Activated CD8-positive, alpha-beta memory T cell treated with anti-CD3 and anti-CD28 coated beads, Interleukin-2, amount 50 U/mL, for 48 hours (primary cell): ENCODE measurements around the gene GSTA4.
"Not testable (repeated sequence)": the region's sequence is repeated elsewhere in the genome, so short reads cannot be mapped to it uniquely, and the experiment has no call there.

ENCODE experiments used
- DNase-seq: peaks from one replicate; pipeline ENCODE4 v3.0.0-alpha.2; 2020

GSTA4 gene

GRCh38 chr6:53011979-53012378 lies 16.9 kb upstream of the GSTA4 start:
- DNase-seq: no peak

DNA sequence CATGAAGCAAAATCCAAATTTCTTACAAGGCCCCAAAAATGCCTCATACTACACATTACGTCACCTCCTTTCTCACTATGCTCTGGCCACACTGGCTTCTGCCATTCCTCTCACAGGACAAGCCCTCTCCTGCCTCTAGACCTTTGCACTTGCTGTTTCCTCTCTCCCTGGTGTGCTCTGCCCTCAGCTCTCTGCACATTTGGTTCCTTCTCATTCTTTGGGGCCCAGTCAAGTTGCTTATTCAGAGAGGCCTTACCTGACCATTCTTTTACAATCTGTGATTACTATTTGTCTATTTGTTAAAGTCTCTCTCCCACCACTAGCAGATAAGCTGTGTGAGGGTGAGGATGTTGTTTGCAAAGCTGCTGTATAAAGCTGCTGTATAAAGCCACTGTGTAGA lies 15.4 kb upstream of the GSTA4 start:
- no peak for DNase-seq

- DNase-seq: no peak
Observed at GRCh38 chr6:53009511-53009910, 14.4 kb upstream of the GSTA4 start.

- no peak for DNase-seq
Observed at GRCh38 chr6:53009056-53009455, 14.0 kb upstream of the GSTA4 start.

GRCh38 chr6:53008192-53008687 lies 13.2 kb upstream of the GSTA4 start:
- not testable (repeated sequence) for DNase-seq

DNA sequence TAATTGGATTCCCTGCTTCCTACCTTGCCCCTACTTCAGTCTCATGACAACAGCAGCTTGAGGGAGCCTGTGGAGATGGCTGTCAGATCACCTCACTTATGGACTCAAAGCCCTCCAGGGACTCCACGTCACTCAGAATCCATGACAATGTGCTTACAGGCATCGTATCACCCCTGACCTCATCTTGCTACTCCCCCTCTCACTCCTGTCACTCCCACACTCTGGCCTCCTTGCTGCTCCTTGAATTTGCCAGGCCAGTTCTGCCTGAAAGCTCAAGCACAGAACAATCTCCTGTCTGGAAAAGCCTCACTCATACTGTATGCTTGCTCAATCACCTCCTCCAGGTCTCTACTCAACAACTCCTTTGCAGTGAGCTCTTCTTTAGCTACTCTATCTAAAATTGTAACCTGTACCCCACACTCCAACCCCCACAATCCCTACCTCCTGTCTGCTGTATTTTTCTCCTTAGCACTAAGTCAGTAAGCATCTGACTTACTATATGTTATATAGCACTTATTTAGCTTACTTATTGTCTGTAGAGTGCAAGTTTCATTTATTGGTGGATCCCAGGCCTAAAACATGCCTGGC lies 10.7 kb upstream of the GSTA4 start:
- no peak for DNase-seq

DNA sequence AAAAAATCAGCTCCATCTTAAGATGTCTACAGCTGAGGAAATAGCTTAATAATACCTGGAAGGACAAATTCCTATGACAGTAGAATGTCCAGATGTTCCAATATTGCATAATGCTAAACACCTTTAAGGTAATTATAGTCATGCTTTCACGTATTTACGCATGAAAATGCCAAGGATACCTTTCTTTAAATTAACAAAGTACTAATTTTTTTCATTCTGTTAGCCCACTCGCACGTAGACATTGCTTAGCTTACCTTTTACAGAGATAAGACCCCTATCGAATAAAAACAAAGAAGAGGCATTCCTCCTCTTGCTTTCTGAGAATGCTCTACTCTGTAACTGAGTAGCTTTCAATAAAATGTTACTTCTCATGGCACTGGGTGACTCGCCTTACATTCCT lies 4.4 kb upstream of the GSTA4 start:
- no peak for DNase-seq

- DNase-seq: no peak
Observed at GRCh38 chr6:52998603-52999002, 3.5 kb upstream of the GSTA4 start.

GRCh38 chr6:52995913-52996645 lies 995 bp upstream of the GSTA4 start:
- DNase-seq: peak; percentile 69

DNA sequence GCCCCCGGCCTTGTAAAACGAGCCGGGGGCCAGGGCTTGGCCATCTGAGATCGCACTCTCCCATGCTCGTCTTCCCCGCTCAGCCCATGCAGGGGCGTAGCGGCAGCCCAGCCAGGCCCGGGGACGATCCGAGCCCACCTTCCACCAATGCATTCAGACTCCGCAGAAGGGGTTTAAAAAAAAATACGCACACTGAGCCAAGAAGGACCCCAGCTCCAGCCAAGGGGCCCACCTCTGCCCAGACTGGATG lies 320 bp downstream of the GSTA4 start:
- DNase-seq: peak; percentile 78

GRCh38 chr6:52994031-52994838 lies 849 bp downstream of the GSTA4 start:
- no peak for DNase-seq

DNA sequence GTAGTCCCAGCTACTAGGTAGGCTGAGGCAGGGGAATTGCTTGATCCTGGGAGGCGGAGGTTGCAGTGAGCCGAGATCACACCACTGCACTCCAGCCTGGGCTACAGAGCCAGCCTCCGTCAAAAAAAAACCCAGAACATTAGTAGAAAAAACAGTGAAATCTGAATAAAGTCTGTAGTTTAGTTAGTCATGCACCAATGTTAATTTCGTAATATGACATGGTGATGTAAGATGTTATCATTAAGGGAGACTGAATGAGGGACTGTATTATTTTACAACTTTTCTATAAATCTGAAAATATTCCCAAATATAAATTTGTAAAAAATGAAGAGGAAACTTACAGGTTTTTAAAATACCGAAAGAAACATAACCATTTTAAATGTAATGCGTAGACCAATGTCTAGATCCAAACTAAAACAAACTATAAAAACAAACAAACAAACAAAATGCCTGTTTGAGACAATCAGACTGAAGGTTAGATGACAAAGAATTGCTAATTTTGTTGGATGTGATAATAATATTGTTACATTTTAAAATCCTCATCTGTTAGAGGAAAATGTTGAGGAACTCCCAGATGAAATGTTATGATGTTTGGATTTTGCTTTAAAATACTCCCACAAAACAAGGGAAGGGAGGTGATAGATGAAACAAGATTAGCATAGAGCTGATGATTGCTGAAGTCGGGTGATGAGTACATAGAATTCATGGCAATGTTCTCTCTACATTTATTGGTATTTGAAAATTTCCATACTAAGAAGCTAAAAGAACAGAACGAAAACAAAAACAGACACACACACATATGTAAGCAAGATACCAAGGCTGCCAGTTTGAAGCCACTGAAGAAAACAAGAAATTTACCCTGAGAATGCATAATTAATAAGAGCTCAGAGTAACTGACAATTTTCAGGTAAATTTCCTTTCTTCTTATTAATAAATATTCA lies 1.8 kb downstream of the GSTA4 start:
- no peak for DNase-seq

GRCh38 chr6:52990342-52990741 lies 4.7 kb downstream of the GSTA4 start:
- DNase-seq: peak; percentile 58

DNA sequence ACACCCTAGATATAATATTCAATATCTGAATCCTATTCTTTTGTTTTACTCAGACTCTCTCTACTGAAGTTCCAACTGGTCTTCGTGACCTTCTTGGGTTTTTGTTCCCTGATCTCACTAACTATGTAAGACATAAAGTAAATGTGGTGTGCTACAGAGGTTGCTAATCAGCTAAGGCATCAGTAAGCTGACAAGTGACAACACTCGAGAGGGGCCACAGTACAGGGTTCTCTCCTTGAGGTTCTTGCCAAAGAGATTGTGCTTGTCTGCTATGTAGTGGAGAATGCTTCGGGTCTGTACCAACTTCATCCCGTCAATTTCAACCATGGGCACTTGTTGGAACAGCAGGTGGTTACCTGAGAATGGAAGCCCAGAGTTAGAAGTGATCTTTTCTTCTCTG lies 9.9 kb downstream of the GSTA4 start:
- no peak for DNase-seq

DNA sequence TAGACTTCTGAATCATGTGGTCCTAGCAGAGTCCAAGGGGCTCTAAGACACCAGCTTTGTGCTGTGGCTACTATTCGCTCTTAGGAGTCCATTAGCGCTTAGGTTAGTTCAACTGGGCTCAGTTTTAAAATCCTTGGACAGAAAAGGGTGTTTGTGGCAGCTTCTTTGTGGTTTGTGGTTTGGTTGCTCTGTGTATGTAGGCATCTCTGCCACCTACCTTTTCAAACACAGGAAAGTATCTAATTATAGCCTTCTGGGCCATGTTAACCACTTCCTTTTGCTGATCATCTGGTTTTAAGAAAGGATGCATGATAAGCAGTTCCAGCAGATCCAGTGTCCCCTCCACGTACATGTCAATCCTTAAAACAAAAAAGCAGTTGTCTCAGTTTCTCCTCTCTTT lies 10.8 kb downstream of the GSTA4 start:
- DNase-seq: no peak

DNA sequence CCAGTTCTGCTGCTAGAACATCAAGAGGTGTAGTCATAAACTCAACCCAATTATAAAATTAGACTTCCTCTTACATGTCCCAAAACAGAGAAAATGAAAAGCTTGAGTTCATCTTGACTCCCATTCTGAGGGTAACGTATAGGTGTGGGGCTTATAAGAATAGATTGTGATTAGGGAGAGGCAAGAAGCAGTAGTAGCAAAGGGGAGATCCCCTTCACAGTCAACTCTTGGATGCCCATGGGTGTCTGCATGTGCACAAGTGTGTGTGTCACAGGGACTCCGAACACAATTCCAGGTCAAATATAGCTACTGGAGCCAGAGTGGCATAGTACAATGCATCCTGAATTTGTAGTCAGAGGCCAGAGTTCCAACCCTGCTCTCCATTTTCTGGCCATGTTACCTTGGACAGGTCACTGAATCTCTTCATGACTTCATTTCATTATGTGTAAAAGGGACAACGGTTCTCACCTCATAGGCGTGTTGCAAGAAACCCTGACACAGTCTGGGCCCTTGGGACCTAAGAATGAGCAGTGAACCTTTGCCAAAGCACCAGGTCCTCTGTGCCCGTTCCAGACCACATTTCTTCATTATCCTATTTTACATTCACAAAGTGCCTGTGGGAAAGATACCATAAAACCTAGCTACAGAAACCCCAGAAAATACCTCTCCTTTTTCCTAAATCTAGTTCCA lies 11.8 kb downstream of the GSTA4 start:
- DNase-seq: no peak

GRCh38 chr6:52982680-52983079 lies 12.4 kb downstream of the GSTA4 start:
- DNase-seq: no peak

- no peak for DNase-seq
Observed at GRCh38 chr6:52981222-52981900, 13.7 kb downstream of the GSTA4 start.

DNA sequence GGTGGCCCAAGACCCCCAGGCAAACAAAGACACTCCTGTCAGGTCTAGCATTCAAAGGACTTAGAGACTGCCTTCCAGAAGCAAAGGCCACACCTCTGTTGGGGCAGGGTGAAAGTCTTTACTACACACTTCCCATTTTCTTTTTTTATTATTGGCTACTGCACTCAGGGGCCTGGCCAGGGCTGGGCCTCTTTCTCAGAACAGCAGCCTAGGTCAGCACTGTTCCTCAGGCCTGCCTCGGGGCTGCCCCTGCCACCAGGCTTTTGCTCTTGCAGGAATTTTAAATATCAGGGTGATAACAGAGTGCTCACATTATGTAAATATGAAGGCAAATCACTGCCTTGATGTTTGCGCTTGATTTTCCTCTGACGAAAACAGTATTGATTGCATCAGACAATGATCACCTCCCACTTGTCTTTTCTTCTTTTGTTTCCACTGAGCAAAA lies 18.5 kb downstream of the GSTA4 start:
- peak; percentile 57 for DNase-seq

GRCh38 chr6:52976149-52976548 lies 18.9 kb downstream of the GSTA4 start:
- no peak for DNase-seq

GRCh38 chr6:52975580-52975979 lies 19.5 kb downstream of the GSTA4 start:
- DNase-seq: no peak

- no peak for DNase-seq
Observed at GRCh38 chr6:52972989-52973388, 22.1 kb downstream of the GSTA4 start.
